Measurements from ENCODE around the gene CCAR1.
A peak's percentile ranks its signal among the peaks of the same experiment; 100 is the strongest.
"Not testable (repeated sequence)": the region's sequence is repeated elsewhere in the genome, so short reads cannot be mapped to it uniquely, and the experiment has no call there.

Gene CCAR1

DNA sequence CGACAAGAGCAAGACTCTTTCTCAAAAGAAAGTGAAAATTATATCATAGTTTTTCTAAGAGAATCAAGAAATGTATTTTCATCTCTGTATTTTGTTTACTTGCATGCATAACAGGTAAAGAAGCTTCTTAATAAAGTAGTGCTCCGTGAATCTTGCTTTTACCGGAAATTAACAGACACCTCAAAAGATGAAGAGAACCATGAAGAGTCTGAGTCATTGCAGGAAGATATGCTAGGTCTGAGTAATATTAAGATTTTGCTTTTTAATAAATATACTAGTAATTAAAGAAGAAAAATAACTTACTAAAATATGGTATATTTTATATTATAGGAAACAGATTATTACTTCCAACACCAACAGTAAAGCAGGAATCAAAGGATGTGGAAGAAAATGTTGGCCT, 66.8 kb downstream of the CCAR1 start:
- peaks cover 94 to 100% (median 99%) of the 10 kb centered on the region in 11 experiments for H3K36me3 ChIP-seq
- no peaks in the 10 kb centered on the region for H3K27me3 ChIP-seq
- TF ChIP-seq Cebpa-rat (IDR thresholded peaks at IDR 0.05) = no peak
- no peak overlapping the region for H3K27ac ChIP-seq
- no peak overlapping the region for H3K4me2 ChIP-seq
- H3K9me3 ChIP-seq (replicated peaks in 1 of 11) = no peaks in the 10 kb centered on the region
- no peaks in the 10 kb centered on the region for H3K4me1 ChIP-seq
- no peak overlapping the region for H3K4me3 ChIP-seq
- H3K9ac ChIP-seq = no peak overlapping the region
- peaks cover 0 to 17% (median 0%) of the 10 kb centered on the region in 11 experiments; a peak in 4 of 22 replicates for H4K20me1 ChIP-seq

DNA sequence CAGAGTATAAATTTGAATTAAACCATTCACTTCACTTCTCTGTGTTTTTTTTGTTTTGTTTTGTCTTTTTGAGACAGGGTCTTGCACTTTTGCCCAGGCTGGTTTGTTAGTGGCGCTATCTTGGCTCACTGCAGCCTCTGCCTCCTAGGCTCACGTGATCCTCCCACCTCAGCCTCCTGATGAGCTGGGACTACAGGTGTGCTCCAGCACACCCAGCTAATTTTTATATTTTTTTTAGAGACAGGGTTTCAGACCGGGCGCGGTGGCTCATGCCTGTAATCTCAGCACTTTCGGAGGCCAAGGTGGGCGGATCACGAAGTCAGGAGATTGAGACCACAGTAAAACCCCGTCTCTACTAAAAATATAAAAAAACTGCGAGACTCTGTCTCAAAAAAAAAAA, 69.4 kb downstream of the CCAR1 start:
- no peak overlapping the region for H3K9ac ChIP-seq
- H3K27ac ChIP-seq = no peak overlapping the region
- H3K4me2 ChIP-seq = no peak overlapping the region
- no peak for TF ChIP-seq Cebpa-rat (IDR thresholded peaks at IDR 0.05)
- H4K20me1 ChIP-seq = peaks cover 0 to 4% (median 0%) of the 10 kb centered on the region in 11 experiments; a peak in 3 of 22 replicates
- H3K27me3 ChIP-seq = no peaks in the 10 kb centered on the region
- no peaks in the 10 kb centered on the region for H3K9me3 ChIP-seq (replicated peaks in 1 of 11)
- H3K36me3 ChIP-seq = peaks cover 94 to 100% (median 98%) of the 10 kb centered on the region in 11 experiments
- no peak overlapping the region for H3K4me3 ChIP-seq
- H3K4me1 ChIP-seq = no peaks in the 10 kb centered on the region

GRCh38 chr10:68792115-68792514, 71.1 kb downstream of the CCAR1 start:
- TF ChIP-seq Cebpa-rat (IDR thresholded peaks at IDR 0.05) = no peak
- Histone ChIP-seq H3K9me3 (replicated peaks in 1 of 11) (no peaks in the 10 kb centered on the region), H3K36me3 (peaks cover 93 to 100% (median 98%) of the 10 kb centered on the region in 11 experiments), H3K9ac (no peak overlapping the region), H3K4me3 (no peak overlapping the region), H3K4me2 (no peak overlapping the region), H3K27ac (no peak overlapping the region), H3K4me1 (peaks cover 0 to 6% (median 0%) of the 10 kb centered on the region in 10 experiments; a peak in 4 of 20 replicates), H3K27me3 (no peaks in the 10 kb centered on the region), H4K20me1 (peaks cover 0 to 7% (median 0%) of the 10 kb centered on the region in 11 experiments; a peak in 3 of 22 replicates)

DNA sequence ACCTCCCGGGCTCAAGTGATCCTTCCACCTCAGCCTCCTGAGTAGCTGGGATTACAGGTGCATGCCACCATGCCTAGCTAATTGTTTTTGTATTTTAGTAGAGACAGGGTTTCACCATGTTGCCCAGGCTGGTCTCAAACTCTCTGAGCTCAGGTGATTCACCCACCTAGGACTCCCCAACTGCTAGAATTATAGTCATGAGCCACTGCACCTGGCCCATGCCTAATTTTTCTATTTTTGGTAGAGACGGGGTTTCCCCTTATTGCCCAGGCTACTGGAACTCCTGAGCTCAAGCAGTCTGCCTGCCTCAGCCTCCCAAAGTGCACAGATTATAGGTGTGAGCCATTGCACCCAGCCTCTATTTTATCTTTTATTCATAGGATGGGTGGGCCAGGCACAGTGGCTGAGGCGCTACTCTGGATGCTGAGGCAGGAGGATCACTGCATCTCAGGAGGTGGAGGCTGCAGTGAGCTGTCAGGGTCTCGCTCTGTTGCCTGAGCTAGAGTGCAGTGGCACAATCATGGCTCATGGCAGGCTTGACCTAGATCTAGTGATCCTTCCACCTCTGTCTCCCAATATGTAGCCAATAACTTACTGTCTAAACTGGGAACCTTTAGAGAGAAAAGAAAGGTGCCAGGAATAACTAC, 75.0 kb downstream of the CCAR1 start:
- Histone ChIP-seq H3K9me3 (replicated peaks in 1 of 11) (peaks cover 0 to 4% (median 0%) of the 10 kb centered on the region in 11 experiments; a peak in 1 of 22 replicates), H3K27me3 (no peaks in the 10 kb centered on the region), H3K4me1 (peaks cover 0 to 33% (median 22%) of the 10 kb centered on the region in 10 experiments; a peak in 16 of 20 replicates), H3K9ac (no peak overlapping the region), H3K36me3 (peaks cover 59 to 86% (median 81%) of the 10 kb centered on the region in 11 experiments), H3K4me3 (no peak overlapping the region), H3K4me2 (no peak overlapping the region), H4K20me1 (peaks cover 0 to 6% (median 0%) of the 10 kb centered on the region in 11 experiments; a peak in 2 of 22 replicates), H3K27ac (no peak overlapping the region)
- no peak for TF ChIP-seq Cebpa-rat (IDR thresholded peaks at IDR 0.05)

DNA sequence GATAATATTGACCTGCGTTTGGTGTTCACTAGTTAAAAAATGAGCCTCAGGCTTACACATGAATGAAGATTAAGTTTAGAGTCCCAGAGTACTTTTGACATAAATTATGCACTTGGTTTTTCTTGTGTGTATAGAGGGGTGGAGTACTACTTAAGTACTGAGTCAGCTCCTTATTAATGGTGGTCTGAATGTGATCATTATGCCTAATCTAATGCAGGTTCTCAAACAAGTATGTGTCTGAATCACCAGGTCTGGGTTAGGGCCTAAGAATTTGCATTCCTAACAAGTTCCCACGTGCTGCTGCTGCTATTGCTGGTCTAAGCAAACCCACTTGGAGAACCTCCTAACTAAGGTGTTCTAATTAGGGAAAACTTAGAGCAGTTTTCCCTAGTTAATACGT, 75.6 kb downstream of the CCAR1 start:
- H3K36me3 ChIP-seq = peaks cover 53 to 82% (median 76%) of the 10 kb centered on the region in 11 experiments

DNA sequence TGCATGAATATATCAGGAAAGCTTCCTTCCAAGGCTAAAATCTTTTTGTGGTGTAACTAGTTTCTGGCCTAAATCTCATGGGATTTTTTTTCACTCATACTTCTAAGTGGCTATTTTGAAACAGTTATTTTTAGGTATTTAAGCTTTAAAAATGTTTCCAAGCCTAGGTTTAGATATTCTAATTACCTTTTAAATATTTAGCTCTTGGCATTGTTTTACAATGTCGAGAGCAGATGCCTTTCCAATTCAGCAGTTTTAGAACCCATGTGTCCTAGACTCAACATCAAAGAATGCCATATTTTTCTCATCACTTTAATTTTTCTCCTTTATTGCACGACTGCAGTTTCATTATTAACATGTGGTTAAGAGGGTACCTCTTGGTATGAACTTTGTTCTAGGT, 79.2 kb downstream of the CCAR1 start:
- no peaks in the 10 kb centered on the region for H3K27me3 ChIP-seq
- no peak overlapping the region for H3K4me3 ChIP-seq
- H3K36me3 ChIP-seq = peaks cover 19 to 52% (median 43%) of the 10 kb centered on the region in 11 experiments
- no peak overlapping the region for H3K9ac ChIP-seq
- H4K20me1 ChIP-seq = peaks cover 0 to 6% (median 0%) of the 10 kb centered on the region in 11 experiments; a peak in 1 of 22 replicates
- TF ChIP-seq Cebpa-rat (IDR thresholded peaks at IDR 0.05) = no peak
- peaks cover 0 to 33% (median 22%) of the 10 kb centered on the region in 10 experiments; a peak in 16 of 20 replicates for H3K4me1 ChIP-seq
- H3K4me2 ChIP-seq = peak overlapping the region in 6 of 11 experiments; percentile 34 to 72 (median 48); a peak in 10 of 22 replicates
- H3K27ac ChIP-seq = no peak overlapping the region
- H3K9me3 ChIP-seq (replicated peaks in 1 of 11) = peaks cover 0 to 4% (median 0%) of the 10 kb centered on the region in 11 experiments; a peak in 1 of 22 replicates

More for the DNA sequence above, 75.6 kb downstream of the CCAR1 start:
- Histone ChIP-seq H3K4me2 (no peak overlapping the region), H3K27ac (no peak overlapping the region), H3K27me3 (no peaks in the 10 kb centered on the region), H3K9me3 (replicated peaks in 1 of 11) (peaks cover 0 to 4% (median 0%) of the 10 kb centered on the region in 11 experiments; a peak in 1 of 22 replicates), H4K20me1 (peaks cover 0 to 6% (median 0%) of the 10 kb centered on the region in 11 experiments; a peak in 2 of 22 replicates), H3K4me3 (no peak overlapping the region), H3K4me1 (peaks cover 0 to 33% (median 22%) of the 10 kb centered on the region in 10 experiments; a peak in 16 of 20 replicates), H3K9ac (no peak overlapping the region)
- no peak for TF ChIP-seq Cebpa-rat (IDR thresholded peaks at IDR 0.05)

DNA sequence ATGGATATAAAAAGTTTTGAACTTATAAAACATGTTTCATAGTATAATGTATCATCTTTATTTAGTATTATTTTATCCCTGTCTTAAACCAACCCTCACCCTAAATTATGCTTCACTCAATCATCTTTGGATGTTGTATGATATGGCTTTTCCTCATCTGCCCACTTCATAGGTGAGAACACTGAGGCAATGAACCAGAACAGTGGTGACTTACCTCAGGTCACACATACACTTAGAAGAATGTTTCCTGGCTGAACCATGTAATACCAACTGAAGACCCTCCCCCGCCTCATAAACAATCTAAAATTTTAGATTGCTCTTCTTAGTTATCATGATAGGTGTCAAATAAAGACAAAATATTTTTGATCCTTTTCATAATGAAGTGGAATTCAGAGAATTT, 83.7 kb downstream of the CCAR1 start:
- H3K4me1 ChIP-seq = peaks cover 0 to 16% (median 9%) of the 10 kb centered on the region in 10 experiments; a peak in 14 of 20 replicates
- no peaks in the 10 kb centered on the region for H3K27me3 ChIP-seq
- H3K9me3 ChIP-seq (replicated peaks in 1 of 11) = no peaks in the 10 kb centered on the region
- H3K27ac ChIP-seq = no peak overlapping the region
- no peak for TF ChIP-seq Cebpa-rat (IDR thresholded peaks at IDR 0.05)
- H3K36me3 ChIP-seq = peaks cover 0 to 9% (median 0%) of the 10 kb centered on the region in 11 experiments; a peak in 4 of 22 replicates
- no peak overlapping the region for H3K9ac ChIP-seq
- H3K4me3 ChIP-seq = no peak overlapping the region
- H4K20me1 ChIP-seq = no peaks in the 10 kb centered on the region; a peak in 1 of 22 replicates
- H3K4me2 ChIP-seq = no peak overlapping the region

DNA sequence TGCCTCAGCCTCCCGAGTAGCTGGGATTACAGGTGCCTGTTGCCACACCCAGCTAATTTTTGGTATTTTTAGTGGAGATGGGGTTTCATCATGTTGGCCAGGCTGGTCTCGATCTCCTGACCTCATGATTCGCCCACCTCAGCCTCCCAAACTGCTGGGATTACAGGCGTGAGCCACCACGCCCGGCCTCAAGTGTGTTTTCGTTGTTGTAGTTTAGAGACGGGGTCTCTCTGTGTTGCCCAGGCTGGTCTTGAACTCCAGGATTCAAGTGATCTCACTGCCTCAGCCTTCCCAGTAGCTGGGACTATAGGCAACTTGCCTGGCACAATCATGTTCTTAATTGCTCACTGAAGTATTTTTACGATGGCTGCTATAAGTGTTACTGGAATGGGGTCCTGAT, 89.8 kb downstream of the CCAR1 start:
- not testable (repeated sequence) for H3K27ac ChIP-seq; H3K4me2 ChIP-seq; H3K4me1 ChIP-seq; H3K9me3 ChIP-seq (replicated peaks in 1 of 11); H3K4me3 ChIP-seq; H3K9ac ChIP-seq; H3K27me3 ChIP-seq; H3K36me3 ChIP-seq; H4K20me1 ChIP-seq

DNA sequence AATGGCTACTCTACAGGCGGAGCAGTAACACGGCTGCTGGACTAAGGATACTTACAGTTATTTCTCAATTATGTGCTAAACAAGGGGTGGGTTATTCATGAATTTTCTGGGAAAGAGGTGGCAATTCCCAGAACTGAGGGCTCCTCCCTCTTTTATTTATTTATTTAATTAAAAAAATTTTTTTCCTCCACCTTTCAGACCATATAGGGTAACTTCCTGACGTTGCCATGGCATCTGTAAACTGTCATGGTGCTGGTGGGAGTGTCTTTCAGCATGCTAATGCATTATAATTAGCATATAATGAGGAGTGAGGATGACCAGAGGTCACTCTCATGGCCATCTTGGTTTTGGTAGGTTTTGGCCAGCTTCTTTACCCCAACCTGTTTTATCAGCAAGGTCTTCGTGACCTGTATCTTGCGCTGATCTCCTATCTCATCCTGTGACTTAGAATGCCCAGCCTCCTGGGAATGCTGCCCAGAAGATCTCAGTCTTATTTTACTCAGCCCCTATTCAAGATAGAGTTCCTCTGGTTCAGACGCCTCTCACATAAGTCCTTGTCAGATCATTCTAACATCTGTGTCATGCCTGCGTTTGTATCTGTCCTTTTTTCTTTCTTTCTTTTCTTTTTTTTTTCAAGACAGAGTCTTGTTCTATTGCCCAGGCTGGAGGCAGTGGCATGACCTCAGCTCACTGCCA, 90.4 kb downstream of the CCAR1 start:
- no peaks in the 10 kb centered on the region; a peak in 1 of 22 replicates for H4K20me1 ChIP-seq
- no peak overlapping the region for H3K4me2 ChIP-seq

More for the DNA sequence above, 90.4 kb downstream of the CCAR1 start:
- H3K9ac ChIP-seq = no peak overlapping the region
- no peaks in the 10 kb centered on the region for H3K36me3 ChIP-seq
- no peaks in the 10 kb centered on the region for H3K9me3 ChIP-seq (replicated peaks in 1 of 11)
- H3K27me3 ChIP-seq = no peaks in the 10 kb centered on the region
- TF ChIP-seq Cebpa-rat (IDR thresholded peaks at IDR 0.05) = no peak
- H3K4me1 ChIP-seq = no peaks in the 10 kb centered on the region
- H3K4me3 ChIP-seq = no peak overlapping the region
- no peak overlapping the region for H3K27ac ChIP-seq

Data from BLaER1 treated with 17β-estradiol and CSF1 and Interleukin-3, amounts not matched to agents 10 nM and 100 nM (cell line).